GM12801 (cell line): ENCODE results near the gene NPIPB8.

ENCODE experiments used
- TF ChIP-seq, protein P1 (sequence below): IDR thresholded peaks from one replicate; pipeline ENCODE4 v1.5.1; 2011; ENCODE audit warnings: control low read depth; ENCODE audit not compliant: insufficient read length; ENCODE audit errors: extremely low read depth

Gene NPIPB8

DNA sequence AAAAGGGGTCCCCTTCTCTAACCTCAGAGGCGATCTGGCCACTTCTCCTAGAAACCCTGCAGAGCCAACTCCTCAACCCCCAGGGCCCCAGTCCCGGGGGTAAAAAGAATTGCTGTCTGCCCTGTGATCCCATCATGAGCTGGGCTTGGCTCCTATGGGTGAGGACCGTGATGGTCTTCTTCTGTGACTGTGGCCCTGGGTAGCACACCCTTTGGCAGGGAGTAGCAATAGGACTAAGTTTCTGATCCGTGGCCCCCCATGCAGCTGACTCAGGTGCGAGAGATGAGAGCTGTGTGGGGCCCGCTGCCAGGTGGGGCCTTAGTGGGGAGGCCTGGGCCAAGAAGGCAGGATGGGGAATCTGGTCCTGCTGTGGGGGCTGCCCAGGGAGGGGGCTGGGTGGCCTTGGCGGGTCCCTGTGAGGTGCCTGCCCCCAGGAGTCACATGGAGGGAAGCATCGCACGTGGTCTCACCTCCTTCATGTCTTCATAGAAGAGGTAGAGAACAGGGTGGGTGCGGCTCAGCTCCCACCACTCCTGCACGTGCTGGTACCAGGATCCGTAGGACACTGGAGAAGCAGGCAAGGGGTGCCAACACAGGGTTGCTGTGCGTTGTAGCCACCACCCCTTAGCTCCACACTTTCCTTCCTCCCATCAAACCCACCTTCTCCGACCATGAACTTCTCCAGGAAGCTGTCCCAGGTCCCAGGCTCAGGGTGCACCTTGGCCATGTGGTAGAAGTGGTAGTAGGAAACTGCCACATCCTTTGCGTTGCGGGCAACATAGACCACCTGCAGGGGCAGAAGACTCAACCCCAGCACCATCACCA, 31.4 kb upstream of the NPIPB8 start:
- TF ChIP-seq, protein P1, sequence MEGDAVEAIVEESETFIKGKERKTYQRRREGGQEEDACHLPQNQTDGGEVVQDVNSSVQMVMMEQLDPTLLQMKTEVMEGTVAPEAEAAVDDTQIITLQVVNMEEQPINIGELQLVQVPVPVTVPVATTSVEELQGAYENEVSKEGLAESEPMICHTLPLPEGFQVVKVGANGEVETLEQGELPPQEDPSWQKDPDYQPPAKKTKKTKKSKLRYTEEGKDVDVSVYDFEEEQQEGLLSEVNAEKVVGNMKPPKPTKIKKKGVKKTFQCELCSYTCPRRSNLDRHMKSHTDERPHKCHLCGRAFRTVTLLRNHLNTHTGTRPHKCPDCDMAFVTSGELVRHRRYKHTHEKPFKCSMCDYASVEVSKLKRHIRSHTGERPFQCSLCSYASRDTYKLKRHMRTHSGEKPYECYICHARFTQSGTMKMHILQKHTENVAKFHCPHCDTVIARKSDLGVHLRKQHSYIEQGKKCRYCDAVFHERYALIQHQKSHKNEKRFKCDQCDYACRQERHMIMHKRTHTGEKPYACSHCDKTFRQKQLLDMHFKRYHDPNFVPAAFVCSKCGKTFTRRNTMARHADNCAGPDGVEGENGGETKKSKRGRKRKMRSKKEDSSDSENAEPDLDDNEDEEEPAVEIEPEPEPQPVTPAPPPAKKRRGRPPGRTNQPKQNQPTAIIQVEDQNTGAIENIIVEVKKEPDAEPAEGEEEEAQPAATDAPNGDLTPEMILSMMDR, result no peak

DNA sequence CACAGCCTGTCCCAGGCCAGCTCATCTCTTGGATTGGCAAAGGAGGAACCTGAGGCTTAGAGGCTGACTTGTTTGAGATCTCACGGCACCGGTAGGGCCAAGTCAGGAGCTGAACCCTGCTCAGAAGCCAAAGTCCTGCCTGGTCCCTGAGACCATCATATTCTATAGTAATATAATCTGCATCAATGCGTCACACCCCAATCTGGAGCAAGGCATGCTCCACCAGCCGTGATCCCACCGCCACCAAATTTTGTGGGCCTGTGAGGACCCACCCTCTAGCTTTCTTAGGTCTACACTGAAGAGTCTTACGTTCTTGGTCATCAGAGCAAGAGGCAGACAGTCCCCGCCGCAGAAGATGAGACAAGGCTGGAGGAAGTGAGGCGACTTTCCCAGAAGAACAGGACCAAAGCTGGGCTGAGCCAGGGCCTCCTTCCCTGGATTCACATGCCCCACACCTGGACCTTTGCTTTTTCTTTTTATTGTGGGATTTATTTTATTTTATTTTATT, 30.7 kb upstream of the NPIPB8 start:
- TF ChIP-seq, protein P1, result no peak

DNA sequence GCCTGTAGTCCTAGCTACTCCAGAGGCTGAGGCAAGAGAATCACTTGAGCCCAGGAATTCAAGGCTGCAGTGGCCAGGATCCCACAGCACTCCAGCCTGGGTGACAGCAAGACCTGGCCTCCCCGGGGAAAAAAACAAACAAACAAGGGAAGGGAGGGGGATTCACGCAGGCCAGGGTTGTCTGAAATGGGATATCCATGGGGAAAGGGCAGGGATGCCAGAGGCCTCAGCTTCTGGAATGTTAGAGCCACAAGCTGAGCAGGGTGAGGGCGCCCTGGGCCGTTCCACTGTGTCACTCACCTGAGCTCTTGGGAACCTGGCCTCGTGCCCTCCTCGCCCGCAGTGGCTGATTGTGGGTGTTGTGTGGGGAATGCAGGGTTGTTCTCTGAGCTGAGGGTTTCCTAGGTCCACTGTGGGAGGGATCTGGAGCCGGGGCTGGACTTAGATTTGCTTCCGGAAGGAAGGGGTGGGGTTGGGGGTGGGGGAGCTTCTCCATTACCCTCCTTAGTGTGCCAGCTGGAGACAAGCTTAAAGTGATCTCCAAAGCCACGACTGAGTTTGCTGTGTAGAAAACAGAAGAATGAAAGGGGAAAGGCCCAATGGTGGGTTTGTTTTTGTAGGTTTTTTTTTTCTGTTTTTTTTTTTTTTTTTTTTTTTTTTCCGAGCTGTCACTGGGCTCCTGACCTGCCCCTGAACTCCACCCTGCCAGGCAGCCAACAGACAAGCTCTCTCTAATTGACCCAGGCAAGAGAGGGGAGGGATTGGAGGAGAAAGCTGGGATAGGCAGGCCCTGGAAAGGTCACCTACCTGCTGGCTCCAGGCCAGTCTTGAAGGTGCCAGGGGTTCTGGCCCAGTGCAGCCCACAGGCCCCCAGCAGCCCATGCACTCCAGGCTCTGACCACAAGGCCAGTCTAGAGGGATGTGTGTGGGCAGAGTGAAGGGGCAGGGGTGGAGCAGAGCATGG, 28.0 kb upstream of the NPIPB8 start, which contains the start of gene SULT1A1:
TSS of gene SULT1A1 (minus strand) at position 414 of the 964 bp plus-strand sequence. CDS start 1,189 bp downstream, outside the sequence.
- TF ChIP-seq, protein P1, result no peak

DNA sequence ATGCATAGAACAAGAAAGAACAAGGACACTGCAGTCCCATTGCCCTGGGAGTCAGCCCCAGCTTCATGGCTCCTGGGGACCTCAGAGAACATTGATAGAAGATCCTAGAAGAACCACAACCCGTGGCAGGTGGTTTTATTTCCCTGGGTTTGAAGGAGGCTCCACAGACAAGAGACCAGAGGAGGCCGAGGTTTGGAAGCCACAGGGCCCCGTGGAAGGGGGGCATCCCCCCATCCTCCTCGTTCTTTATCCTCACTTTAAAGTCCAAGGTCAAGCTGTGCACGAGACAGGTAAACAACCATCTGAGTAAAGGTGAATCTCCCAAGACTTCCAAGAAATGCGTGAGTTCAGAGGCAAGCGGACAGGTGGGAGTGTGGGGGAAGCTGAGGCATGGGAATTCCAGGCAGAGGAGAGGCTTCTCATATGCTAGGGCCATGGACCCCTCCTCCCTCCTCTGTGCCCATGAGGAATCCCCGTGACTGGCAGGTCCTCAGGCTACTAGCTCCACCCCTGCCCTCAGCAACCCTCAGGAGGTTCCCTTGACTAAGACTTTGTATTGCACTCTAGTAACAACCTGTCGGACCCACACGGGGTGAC, 27.2 kb upstream of the NPIPB8 start:
- TF ChIP-seq, protein P1, result no peak

DNA sequence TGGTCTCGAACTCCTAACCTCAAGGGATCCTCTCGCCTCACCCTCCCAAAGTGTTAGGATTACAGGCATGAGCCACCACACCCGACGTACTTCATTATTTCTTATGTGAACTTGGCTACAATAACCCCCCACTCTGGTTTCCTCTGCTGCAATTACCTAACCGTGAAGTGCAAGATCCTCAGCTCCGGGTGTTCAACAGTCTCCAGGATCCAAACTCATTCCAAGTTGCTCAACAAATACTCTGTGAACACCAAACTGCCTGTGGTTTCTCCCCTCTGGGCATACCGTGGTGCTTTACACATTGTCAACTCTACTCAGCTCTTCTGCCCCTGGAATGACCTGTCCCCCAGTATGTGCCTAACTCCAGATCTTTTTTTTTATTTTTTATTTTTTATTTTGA, 21.2 kb upstream of the NPIPB8 start:
- TF ChIP-seq, protein P1, result no peak

DNA sequence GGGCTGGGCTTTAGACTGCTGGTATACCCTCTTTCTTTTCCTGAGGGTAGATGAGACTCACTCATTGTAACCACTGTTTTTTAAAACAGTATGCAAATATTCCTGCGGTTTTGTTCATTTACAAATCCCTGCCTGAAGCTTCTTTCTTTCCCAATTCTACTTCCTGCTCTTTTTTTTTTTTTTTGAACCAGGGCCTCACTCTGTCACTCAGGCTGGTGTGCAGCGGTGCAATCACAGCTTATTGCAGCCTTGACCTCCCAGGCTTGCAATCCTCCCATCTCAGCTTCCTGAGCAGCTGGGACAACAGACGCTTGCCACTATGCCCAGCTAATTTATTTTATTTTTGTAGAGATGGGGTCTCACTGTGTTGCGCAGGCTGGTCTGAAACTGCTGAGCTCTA, 20.0 kb upstream of the NPIPB8 start:
- TF ChIP-seq, protein P1, result no peak
